GM19099 (cell line): ENCODE data around the gene TGM5.

Experiments
- POLR2A ChIP-seq: IDR thresholded peaks from 3 replicates; pipeline ENCODE4 v1.6.1; 2011; ENCODE audit warnings: low read depth; ENCODE audit not compliant: insufficient read length; ENCODE audit errors: extremely low read depth

TGM5 gene

DNA sequence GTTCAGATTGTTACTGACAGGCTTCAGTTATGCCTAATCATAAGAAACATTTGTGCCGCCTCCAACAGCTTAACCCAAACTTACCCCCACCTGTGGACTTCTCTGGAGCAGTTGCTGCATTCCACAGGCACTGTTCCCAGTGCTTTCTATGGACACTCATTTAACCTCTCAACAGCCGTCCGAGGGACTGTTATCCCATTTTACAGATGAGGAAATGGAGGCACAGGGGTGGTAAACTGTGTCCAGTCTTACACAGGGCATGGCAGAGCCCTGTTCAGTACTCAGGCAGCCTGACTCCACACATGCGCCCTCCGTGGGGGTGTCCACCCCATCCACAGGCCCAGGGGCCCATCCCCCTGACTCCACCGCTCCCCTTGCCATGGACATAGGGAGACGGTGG is 14.3 kb upstream of the TGM5 start:
- no peak for TF ChIP-seq POLR2A

DNA sequence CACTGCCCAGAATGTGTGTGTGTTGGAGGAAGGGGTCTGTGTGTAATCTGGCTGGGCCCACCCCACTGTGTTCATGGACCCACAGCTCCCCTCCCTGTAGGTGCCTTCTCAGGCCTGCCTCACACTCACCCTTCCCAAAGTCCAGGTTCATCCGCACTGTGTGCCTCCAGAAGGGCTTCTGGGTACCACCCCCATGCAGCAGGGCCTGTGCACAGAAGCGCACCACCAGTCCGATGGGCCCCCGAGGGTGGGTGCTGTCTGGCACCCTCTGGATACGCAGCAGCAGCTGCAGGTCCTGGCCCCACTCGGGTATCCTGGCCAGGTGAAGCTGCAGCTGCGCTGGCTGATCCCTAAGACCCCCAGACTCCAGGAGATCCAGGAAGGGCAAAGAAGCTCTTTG is 12.8 kb upstream of the TGM5 start:
- TF ChIP-seq POLR2A: no peak

DNA sequence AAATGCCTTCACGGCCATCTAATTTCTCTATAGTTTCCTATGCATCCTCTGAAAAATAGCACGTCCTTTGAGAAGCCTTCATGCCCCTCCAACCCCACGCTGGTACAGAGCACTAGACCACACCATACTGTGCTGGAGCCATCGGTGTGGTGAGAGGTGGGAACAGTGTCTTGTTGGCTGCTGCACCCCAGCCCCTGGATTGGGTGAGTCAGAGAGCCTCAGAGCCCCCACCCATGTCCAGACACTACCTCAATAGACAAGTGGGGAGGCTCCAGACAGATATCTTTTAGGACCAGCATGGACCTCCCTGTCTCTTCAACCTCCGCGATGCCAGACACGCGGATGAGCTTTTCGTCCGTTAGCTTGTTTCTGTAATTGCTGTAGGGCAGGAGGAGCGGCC is 12.1 kb upstream of the TGM5 start:
- no peak for TF ChIP-seq POLR2A

DNA sequence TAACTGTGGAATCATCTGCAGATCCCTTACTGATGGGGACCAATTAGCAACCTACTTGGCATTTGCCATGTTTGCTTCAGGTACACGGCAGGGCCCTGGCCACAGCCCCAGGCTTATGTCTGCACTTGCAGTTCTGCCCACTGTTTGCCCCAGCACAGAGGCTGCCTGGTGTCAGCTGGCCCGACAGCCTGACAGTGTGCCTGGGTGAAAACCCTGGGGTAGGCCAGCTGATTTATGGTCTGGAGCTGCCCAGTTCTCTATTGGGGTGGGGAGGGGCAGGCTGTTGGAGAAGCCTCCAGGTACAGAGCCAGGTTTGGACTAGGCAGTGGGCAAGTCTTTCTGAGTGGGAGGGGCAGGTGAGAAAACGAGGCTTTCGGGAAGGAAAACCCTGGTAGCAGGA is 11.2 kb upstream of the TGM5 start:
- TF ChIP-seq POLR2A: no peak

DNA sequence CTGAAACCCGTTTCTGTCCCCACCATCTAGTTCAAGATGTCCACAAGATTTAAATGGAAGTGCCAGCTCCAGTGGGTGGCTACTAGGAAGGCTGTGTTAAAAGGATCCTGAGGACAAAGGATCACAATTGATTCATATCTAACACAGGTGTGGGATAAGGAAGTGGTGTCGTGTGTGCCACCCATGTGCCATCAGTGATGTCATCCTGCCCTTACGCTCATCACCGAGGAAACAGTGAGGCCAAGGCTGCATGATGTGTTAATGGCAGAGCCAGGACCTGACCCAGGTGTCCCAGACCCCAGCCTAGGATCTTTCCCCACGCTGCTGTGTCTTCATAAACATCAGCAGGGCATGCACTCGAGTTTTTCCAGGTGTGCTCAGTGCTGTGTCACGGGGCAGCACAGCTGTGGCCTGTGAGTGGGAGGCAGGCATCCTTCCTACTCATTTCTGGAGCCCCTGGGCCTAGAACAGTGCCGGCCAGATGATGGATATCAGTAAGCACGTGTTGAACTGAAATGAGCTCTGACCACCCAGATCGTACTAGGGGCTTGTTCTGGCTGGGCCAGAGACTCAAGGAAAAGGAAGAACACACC is 10.6 kb upstream of the TGM5 start:
- no peak for TF ChIP-seq POLR2A

DNA sequence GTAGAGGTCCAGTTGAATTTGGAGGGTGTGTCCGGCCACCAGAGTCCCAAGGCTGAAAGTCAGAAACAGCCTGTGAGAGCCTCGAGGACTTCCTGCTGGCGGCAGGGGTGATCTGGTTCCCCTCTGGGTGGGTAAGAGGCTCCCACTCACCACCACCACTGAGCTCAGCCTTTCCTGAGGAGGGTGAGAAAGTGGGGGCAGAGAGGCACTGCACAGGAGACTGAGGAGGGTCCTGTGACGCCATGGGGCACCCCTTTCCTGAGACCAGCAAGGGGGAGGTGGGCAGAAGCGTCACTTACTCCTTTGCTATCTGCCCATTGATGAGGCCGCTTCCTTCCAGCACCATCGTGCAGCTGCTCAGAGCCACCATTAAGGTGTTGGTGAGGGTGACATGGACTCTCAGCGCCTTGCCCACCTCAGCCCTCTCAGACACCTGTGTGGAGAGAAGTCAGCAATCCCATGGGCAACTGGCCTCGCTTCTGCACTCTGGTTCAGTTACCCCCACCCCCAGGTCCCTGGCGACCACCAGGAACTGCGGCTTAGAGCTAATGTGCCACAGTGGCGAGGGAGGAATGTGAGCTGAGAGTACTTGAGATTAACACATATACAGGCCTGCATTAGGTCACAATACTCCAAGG is 10.0 kb upstream of the TGM5 start:
- TF ChIP-seq POLR2A: no peak

DNA sequence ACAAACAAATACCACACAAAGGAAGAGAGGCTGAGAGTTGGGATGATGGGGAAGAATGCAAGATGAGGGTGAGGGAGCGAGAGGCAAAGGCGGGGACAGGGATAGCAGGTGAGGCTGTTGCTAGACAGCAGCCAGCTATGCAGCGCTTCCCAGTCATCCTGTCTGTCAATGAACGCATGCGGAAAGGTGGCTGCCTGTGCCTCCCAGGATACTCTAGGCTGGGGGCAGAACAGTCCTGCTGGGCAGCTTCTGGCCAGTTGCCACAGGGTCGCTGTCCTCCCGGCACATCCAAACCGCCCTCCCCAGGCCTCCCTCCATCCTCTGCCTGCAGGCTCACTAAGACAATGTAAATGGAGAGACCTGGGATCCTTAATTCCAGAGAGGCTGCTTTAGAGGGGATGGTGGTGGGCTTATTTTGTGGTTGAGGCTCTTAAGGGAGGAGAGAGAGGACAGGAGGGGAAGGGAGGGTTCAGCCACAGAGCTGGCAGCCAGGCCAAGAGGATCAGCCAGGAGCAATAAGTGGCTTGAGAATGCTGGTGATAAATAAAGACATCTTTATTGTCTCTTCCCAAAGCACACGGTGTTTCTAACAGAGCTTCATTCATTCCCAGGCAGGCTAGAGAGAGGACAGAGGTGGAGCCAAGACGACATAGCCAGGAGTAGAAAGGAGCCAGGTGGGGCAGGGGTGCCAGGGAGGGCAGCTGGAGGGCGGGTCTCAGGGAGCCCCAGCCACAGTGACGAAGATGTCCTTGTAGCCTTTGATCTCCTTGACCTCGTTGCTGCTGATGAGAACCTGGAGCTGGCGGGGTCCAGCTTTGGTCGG is 9.2 kb upstream of the TGM5 start:
- TF ChIP-seq POLR2A: no peak

DNA sequence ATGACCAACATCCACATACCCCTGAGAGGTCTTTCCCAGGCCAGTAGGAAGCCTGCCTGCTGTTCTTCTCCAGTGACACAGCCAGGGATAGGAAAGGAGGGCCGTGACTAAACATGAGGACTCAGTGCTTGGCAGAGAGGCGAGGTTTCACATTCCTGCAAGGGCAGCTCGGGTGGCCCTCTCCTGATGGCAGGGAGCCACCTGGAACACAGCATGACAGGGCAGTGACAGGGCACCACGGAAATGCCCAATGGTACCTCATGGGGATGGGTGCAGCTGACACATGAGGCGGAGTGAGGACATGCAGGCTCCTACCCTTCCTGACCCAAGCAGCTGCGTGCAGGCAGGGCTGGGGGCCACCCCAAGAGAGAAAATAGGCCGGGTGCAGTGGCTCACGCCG is 7.4 kb upstream of the TGM5 start:
- TF ChIP-seq POLR2A: no peak

DNA sequence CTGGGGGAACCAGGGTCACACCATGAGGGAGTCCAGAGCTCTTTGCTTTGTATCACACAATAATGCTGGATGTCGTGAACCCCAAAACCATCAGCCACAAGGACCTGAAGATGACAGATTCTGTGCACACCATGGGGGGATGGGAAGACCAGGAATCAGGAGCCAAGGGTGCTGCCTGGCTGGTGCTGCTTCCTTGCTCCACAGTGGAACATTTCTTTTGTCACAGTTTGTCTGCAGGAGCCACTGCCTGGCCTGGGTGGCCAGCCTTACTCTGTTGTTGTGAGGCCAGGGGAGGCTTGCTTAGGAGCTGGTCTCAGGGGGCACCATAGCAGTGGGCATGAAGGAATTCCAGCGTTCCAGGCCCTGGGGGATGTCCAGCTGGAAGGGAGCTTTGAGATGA is 6.5 kb upstream of the TGM5 start:
- no peak for TF ChIP-seq POLR2A

DNA sequence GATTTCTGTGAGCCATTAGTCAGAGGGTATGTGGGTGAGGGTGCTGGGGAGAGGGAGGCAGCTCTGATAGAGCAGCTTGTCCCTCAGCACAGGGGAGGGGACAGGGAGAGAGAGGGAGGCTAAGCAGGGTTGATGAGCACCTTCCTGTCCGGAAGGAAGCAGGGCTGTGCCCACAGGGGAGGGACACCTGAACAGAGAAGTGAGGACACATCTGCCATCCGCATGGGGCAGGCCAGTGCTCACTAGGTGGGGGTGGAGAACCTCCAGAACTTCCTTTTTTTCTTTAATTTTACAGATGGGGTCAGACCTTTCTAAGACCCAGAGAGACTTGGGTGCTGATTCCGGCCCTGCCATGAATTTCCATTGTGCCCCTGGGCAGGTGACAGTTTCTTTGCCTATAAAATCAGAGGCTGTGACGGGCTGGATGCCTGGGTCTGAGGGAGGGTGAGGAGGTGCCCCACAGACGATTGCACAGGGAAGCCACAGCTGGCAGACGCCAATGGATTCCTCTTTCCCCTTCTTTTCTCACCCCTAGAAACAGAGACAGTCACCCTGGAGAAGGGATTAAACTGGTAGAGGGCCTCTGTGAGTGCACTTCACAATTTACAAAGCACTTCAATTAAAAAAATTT is 4.1 kb upstream of the TGM5 start:
- no peak for TF ChIP-seq POLR2A

DNA sequence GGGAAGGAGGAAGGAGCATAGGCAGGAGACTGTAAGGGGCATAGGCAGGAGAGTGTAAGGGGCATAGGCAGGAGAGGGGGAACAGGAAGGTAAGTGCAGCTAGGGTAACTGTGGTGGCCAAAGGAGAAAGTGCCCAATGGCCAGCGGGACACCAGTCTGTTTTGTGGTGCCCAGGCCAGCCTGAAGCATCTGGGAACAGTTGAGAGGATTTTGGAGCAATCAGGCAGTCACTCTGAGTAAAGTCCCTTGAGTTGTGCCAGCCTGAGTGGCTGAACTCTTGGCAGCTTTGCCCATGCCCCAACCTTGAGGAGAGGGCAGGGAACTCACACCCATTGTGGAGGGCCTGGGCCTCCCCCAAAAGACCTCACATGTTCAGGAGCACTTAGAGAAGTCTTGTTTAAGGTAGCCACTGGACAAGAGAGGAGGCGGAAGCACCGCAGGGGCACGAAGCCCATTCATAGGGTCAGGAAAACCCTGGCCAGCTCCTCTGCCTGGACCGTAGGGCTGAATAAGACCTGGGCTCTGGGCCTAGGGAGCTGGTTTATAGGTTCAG is 3.5 kb upstream of the TGM5 start:
- no peak for TF ChIP-seq POLR2A

DNA sequence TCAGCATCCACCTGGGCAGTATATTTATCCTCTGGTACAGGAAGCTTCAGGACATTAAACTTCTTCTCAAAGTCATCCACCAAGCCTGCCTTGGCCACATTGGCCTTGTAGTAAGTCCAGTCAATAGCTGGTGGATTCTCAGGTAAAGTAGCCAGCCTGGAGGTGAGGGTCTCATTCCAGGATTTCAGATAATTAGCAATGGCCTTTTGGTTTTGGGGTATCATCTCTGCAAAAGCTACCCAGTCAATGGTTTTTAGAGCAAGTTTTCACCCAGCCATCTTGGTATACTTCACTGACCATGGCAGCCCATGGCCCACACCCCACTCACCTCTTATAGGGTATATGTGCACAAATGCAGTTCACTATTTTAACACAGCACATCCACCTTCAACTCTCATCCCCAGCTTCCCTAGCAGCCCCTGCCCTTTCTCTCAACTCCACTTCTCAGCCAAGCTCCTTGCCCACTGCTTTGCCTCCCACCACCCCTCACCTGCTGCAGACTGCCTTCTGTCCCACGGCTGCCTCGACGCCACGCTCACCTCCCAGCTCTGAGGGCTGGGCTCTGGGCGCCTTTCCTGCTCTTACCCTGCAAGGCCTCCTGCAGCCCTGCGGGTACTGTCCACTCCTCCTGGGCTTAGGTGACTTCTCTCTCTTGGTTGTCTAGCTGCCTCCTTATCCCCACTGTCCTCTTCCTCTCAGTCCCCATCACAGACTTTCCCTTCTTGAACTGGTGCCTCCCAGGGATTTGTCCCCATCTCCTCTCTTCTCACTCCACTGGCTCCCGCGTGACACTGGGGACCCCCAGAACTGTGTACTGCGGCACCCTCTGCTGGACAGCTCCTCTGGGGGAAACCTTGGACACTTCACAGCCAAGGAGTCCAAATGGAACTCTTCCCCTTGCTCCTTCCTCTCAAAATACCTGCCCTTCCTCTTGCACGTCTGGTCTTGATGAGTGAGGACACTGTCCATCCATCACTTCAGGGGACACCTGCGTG is 1.7 kb upstream of the TGM5 start:
- no peak for TF ChIP-seq POLR2A

DNA sequence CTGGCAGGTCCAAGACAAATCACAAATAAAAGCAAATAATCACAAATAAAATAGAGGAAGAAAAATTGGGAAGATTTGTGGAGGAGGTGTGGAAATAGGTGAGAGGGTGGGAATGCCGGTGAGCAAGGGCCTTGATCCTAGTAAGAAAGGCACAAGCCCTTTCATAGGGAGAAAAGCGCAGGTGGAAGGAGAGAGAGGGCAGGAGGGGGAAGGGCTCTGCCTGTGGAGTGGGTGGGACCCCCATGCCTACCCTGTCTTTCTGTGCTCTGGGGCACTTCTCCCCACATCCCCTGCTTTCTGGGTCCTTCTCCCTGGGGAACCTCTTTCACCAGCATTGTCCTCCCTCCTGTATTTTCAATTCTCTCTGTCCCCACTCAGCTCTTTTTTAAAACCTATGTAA is 711 bp upstream of the TGM5 start:
- TF ChIP-seq POLR2A: no peak

DNA sequence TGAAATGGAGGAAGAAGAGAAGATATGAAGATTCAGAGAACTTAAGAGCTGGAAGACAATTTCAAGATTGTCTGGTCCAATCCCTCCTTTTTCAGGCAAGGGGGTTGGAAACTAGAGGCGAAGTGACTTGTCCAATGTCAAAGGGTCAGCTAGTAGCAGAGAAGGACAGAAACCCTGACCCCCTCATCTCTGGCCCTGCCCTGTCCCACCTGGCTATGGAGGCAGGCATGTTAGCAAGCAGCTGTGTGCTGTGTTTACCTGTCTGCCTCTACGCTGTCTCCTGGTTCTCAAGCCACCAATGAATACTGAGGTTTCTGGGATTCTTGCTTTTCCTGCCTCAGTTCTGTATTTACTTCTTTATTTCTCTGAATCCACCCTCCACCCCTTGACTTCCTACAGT is 342 bp downstream of the TGM5 start:
- TF ChIP-seq POLR2A: no peak

DNA sequence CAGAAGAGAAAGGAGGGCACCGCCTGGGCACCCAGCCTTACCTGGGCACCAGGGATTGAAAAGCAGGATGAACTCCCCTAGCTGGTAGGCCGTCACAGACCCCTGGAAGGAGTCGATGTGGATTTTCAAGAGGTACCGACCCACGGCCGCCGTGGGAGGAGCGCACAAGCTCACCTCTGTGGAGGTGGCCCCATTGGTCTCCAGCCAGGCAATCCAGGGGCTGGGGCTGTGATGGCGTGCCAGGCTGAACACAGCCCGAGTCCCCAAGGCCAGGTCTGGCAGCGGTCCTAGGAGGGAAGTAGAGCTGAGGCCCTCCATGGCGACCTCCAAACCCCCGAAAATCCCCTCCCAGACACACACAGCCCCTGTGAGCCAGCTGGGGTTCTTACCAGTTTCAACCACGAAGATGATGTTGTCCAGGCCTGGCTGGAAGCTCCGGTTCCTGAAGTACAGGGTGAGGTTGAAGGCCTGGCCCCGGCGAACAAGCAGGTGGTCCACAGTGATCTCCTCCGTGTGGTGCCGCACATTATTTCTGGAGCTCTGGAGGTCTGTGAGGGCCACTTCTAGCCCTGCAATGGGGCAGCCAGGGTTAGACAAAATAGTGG is 6.6 kb downstream of the TGM5 start:
- TF ChIP-seq POLR2A: no peak

DNA sequence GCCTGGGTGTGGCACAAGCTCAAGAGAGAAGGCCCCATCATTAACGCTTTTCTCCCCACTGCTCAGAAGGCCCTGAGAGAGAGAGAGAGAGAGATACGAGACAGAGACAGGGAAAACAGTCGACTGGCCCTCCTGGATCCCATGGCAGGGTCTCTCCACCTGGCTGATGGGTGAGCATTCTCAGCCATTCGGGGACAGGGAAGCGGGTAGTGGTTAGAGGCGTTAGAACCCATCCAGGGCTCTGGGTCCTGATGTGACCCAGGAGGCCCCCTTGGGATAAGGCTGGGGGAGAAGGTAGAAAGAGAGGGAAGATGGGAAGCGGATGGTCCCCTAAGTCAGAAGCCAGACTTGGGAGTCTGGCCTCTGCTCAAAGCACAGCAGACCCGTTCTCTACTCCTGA is 7.9 kb downstream of the TGM5 start:
- no peak for TF ChIP-seq POLR2A
